Caco-2 (cell line): Measurements from ENCODE around the gene FAM209A. TPM values are rescaled to one million over a fixed set of nuclear protein-coding genes. Genes with fewer than 3 reads are reported as not detected.
"Not testable (repeated sequence)": the region's sequence is repeated elsewhere in the genome, so short reads cannot be mapped to it uniquely, and the experiment has no call there.

Experiments used
- BruUV-seq: library from RNA; stranded (reverse); fragments of 400-500 nt; replicated peaks from 2 replicates; lab custom pipeline; 2021; lab: Mats Ljungman, UMichigan
- CTCF ChIA-PET: fragments of 300-600 bp; sonication (Branson Sonifier 250); formaldehyde crosslinking; loops from one replicate; lab custom pipeline; 2022; ENCODE audit warnings: antibody characterized with exemption; lab: Charles Lee
- POLR2A ChIA-PET: fragments of 300-600 bp; sonication (Branson Sonifier 250); formaldehyde crosslinking; loops from one replicate; lab custom pipeline; 2022; ENCODE audit warnings: antibody characterized with exemption; lab: Charles Lee
- DNase-seq, 2 experiments: peaks; one replicate each; pipeline versions ENCODE4 v3.0.0 to v3.0.0-alpha.2; 2020 to 2022
- H3K27me3 ChIP-seq: replicated peaks from 2 replicates; pipeline ENCODE4 v1.6.0; 2011; ENCODE audit warnings: low read length; ENCODE audit not compliant: control insufficient read depth, insufficient read depth
- H3K36me3 ChIP-seq: 2 replicates; pipeline ENCODE4 v1.5.1; 2011; ENCODE audit warnings: low read length; ENCODE audit not compliant: control insufficient read depth, insufficient read depth
- H3K4me1 ChIP-seq: fragments of 250-450 bp; sonication (Bioruptor Pico); 2 replicates; pipeline ENCODE4 v1.5.1; 2020; ENCODE audit warnings: mild to moderate bottlenecking
- H3K4me3 ChIP-seq: 2 replicates; pipeline ENCODE4 v1.5.1; 2011; ENCODE audit warnings: low read depth, mild to moderate bottlenecking, control low read depth, low read length
- H3K9me3 ChIP-seq: fragments of 250-450 bp; sonication (Bioruptor Pico); 2 replicates; pipeline ENCODE4 v1.5.1; 2020; ENCODE audit warnings: mild to moderate bottlenecking, moderate library complexity
- H3K27ac Mint-ChIP-seq: one replicate; pipeline ENCODE4 v1.8.0; 2022; ENCODE audit warnings: mixed read lengths; ENCODE audit not compliant: unreplicated experiment
- H3K27me3 Mint-ChIP-seq: one replicate; pipeline ENCODE4 v1.8.0; 2022; ENCODE audit warnings: mixed read lengths; ENCODE audit not compliant: insufficient read depth, unreplicated experiment
- H3K36me3 Mint-ChIP-seq: one replicate; pipeline ENCODE4 v1.8.0; 2022; ENCODE audit warnings: mild to moderate bottlenecking, mixed read lengths; ENCODE audit not compliant: insufficient read depth, unreplicated experiment
- H3K4me1 Mint-ChIP-seq: one replicate; pipeline ENCODE4 v1.8.0; 2022; ENCODE audit warnings: low read depth, mixed read lengths; ENCODE audit not compliant: unreplicated experiment
- H3K4me3 Mint-ChIP-seq: one replicate; pipeline ENCODE4 v1.8.0; 2022; ENCODE audit warnings: mild to moderate bottlenecking, moderate library complexity, mixed read lengths; ENCODE audit not compliant: unreplicated experiment
- H3K9me3 Mint-ChIP-seq: one replicate; pipeline ENCODE4 v1.8.0; 2022; ENCODE audit warnings: mixed read lengths; ENCODE audit not compliant: unreplicated experiment
- CTCF ChIP-seq, 2 experiments: fragments of 200-600 bp in 1 of 2; IDR thresholded peaks; 1 replicate in 1 of 2; 2 replicates in 1 of 2; pipeline versions ENCODE4 v1.5.1 to v1.8.0; 2011 to 2022; ENCODE audit warnings: antibody characterized with exemption in 1 of 2, control low read depth in 1 of 2, inconsistent platforms in 1 of 2, low read depth in 1 of 2, low read length in 1 of 2, mild to moderate bottlenecking in 1 of 2, moderate library complexity in 1 of 2; ENCODE audit not compliant: insufficient read depth in 1 of 2, severe bottlenecking in 1 of 2, unreplicated experiment in 1 of 2
- intact Hi-C: fragments of 100-400 bp; cut with micrococcal nuclease; formaldehyde crosslinking; loops from one replicate; pipeline ENCODE4 v1.10.0; 2022; ENCODE audit not compliant: unreplicated experiment
- total RNA-seq: library from RNA; stranded (reverse); gene quantifications from 2 replicates; pipeline ENCODE4 v1.2.3, GENCODE V29; 2022

FAM209A gene
- total RNA-seq, 1 experiment from 2014 or later, result 0.57 TPM

GRCh38 chr20:56522311-56522710 is 2.2 kb upstream of the FAM209A start:
- Mint-ChIP-seq H3K9me3 (peaks cover 34% of the 10 kb centered on the region), H3K27me3 (no peaks in the 10 kb centered on the region), H3K36me3 (peaks cover 67% of the 10 kb centered on the region), H3K4me1 (no peaks in the 10 kb centered on the region), H3K27ac (no peak overlapping the region), H3K4me3 (no peak overlapping the region)
- intact Hi-C loops, result no loop called here
- ChIA-PET POLR2A (no interaction called here), CTCF (no interaction called here)
- no peaks in the 10 kb centered on the region for H3K4me1 ChIP-seq
- no peaks in the 10 kb centered on the region for H3K27me3 ChIP-seq
- no TSS peak for BruUV-seq
- H3K4me3 ChIP-seq, result no peak overlapping the region
- H3K9me3 ChIP-seq, result peaks cover 15% of the 10 kb centered on the region
- TF ChIP-seq CTCF (IDR thresholded peaks at IDR 0.05; ENCODE audit: insufficient read depth in 1 of 2, low read depth in 1 of 2, low read length in 1 of 2, severe bottlenecking in 1 of 2, unreplicated experiment in 1 of 2), result no peak
- H3K36me3 ChIP-seq, result peaks cover 8% of the 10 kb centered on the region
- DNase-seq, result no peak

DNA sequence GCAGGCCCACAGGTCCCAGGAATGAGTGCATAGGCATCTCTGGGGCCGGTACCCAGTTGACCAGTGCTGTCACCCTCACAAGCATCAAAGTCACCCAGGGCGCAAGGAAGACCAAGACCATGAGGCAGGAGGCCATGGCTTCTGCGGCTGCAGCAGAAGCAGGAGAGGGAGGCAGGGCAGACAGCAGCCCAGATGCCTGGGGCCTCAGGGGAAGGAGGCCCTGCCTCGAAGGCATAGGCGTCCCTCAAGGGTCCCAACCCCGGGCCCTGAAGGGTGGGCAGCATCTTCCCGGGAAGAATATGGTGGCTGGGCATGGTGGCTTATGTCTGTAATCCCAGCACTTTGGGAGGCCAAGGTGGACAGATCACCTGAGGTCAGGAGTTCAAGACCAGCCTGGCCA is 3.0 kb downstream of the FAM209A start:
- Mint-ChIP-seq H3K27me3 (peaks cover 3% of the 10 kb centered on the region), H3K27ac (no peak overlapping the region), H3K4me1 (no peaks in the 10 kb centered on the region), H3K9me3 (peaks cover 12% of the 10 kb centered on the region), H3K4me3 (no peak overlapping the region), H3K36me3 (peaks cover 15% of the 10 kb centered on the region)
- no peak for DNase-seq
- POLR2A ChIA-PET, result no interaction called here
- TF ChIP-seq CTCF (IDR thresholded peaks at IDR 0.05; ENCODE audit: insufficient read depth in 1 of 2, low read depth in 1 of 2, low read length in 1 of 2, severe bottlenecking in 1 of 2, unreplicated experiment in 1 of 2), result no peak
- Histone ChIP-seq H3K9me3 (peaks cover 10% of the 10 kb centered on the region), H3K36me3 (no peaks in the 10 kb centered on the region), H3K4me1 (no peaks in the 10 kb centered on the region), H3K4me3 (no peak overlapping the region), H3K27me3 (no peaks in the 10 kb centered on the region)
- intact Hi-C loops, result no loop called here
- CTCF ChIA-PET, result interaction anchor here (0.6 kb wide), 1 partner anchor 284 kb away, joined by 4 read pairs; no protein-coding TSS in a partner anchor
- no TSS peak for BruUV-seq

GRCh38 chr20:56532946-56533345 is 8.4 kb downstream of the FAM209A start, which contains the start of gene FAM209B:
TSS of gene FAM209B (plus strand) at chr20:56533246. CDS start at chr20:56533342, 96 bp downstream.
- H3K4me3 ChIP-seq, H3K36me3 Mint-ChIP-seq, DNase-seq, H3K4me1 ChIP-seq, H3K4me3 Mint-ChIP-seq, H3K36me3 ChIP-seq, CTCF ChIA-PET, H3K4me1 Mint-ChIP-seq, H3K27ac Mint-ChIP-seq, intact Hi-C loops, H3K27me3 ChIP-seq, POLR2A ChIA-PET, BruUV-seq, H3K27me3 Mint-ChIP-seq: not testable (repeated sequence)
- peaks cover 12% of the 10 kb centered on the region for H3K9me3 Mint-ChIP-seq
- peaks cover 10% of the 10 kb centered on the region for H3K9me3 ChIP-seq
